Right lobe of liver (tissue), 4 donors: ENCODE measurements around the gene PPP1R1B.

Experiments
- CTCF ChIP-seq, 4 donors: fragments of 200-600 bp in 3 of 4; fragments of 450-650 bp in 1 of 4; IDR thresholded peaks; one replicate each; pipeline versions ENCODE4 v1.5.1 to v1.8.0; 2016 to 2022; ENCODE audit warnings: antibody characterized with exemption in 4 of 4, mild to moderate bottlenecking in 2 of 4
- POLR2A ChIP-seq: fragments of 450-650 bp; IDR thresholded peaks from one replicate; pipeline ENCODE4 v1.6.1; 2017; ENCODE audit warnings: antibody characterized with exemption, mild to moderate bottlenecking
- donor health status: DM: no; HTN: no; CAD: no.
- donor health status: DM: no; HTN: no; CAD: no.
- donor health status: DM: no; HTN: yes; CAD: no.

- TF ChIP-seq CTCF (IDR thresholded peaks at IDR 0.05), result no peak
- TF ChIP-seq POLR2A, result no peak
Measured at GRCh38 chr17:39666601-39667261, 40.0 kb downstream of the PPP1R1B start.
